ENCODE results near the gene NFE2.

GRCh38 chr12:54300225-54300731, 537 bp downstream of the NFE2 start:
- TF ChIP-seq CTCF (IDR thresholded peaks at IDR 0.05): no peak
- TF ChIP-seq POLR2A (IDR thresholded peaks at IDR 0.05): no peak
- no peak for TF ChIP-seq POLR2AphosphoS5 (IDR thresholded peaks at IDR 0.05)
- TF ChIP-seq EP300 (IDR thresholded peaks at IDR 0.05): no peak
